ENCODE results near the gene KRTAP10-5. TPM values are rescaled to one million over a fixed set of nuclear protein-coding genes. Genes with fewer than 3 reads are reported as not detected.

The KRTAP10-5 gene
- total and polyA plus RNA-seq, 10 donors: not detected

- Histone ChIP-seq H3K4me1 (no peaks in the 10 kb centered on the region), H3K36me3 (no peaks in the 10 kb centered on the region), H3K27ac (no peak overlapping the region), H3K9me3 (peaks cover 0 to 50% (median 35%) of the 10 kb centered on the region in 8 donors), H3K27me3 (replicated peaks in 1 of 7) (peaks cover 0 to 19% (median 0%) of the 10 kb centered on the region in 7 donors), H3K4me3 (no peak overlapping the region)
- intact Hi-C loops (cut with DNase I; ENCODE audit: low total_unique reads): no loop called here
- TF ChIP-seq, protein P1, sequence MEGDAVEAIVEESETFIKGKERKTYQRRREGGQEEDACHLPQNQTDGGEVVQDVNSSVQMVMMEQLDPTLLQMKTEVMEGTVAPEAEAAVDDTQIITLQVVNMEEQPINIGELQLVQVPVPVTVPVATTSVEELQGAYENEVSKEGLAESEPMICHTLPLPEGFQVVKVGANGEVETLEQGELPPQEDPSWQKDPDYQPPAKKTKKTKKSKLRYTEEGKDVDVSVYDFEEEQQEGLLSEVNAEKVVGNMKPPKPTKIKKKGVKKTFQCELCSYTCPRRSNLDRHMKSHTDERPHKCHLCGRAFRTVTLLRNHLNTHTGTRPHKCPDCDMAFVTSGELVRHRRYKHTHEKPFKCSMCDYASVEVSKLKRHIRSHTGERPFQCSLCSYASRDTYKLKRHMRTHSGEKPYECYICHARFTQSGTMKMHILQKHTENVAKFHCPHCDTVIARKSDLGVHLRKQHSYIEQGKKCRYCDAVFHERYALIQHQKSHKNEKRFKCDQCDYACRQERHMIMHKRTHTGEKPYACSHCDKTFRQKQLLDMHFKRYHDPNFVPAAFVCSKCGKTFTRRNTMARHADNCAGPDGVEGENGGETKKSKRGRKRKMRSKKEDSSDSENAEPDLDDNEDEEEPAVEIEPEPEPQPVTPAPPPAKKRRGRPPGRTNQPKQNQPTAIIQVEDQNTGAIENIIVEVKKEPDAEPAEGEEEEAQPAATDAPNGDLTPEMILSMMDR (IDR thresholded peaks at IDR 0.05 in 8 of 11, conservative IDR thresholded peaks at IDR 0.05 in 3 of 11): no peak
- no peak for TF ChIP-seq POLR2AphosphoS5 (IDR thresholded peaks at IDR 0.05)
- DNase-seq: no peak
These were observed 28.8 kb upstream of the KRTAP10-5 start for GRCh38 chr21:44609193-44609592.

DNA sequence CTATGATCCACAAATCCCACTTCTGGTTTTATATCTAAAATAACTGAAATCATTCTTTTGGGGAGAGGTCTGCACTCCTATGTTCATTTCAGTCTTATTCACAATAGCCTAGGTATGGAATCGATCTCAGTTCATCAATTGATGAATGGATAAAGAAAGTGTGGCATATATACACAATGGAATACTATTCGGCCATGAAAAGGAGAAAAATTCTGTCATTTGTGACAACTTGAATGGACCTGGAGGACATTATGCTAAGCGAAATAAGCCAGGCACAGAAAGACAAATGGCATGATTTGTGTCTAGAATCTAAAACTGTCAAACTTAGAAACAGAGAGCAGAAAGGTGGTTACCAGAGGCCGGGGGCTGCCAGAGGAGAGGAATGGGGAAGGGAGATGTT is 26.1 kb upstream of the KRTAP10-5 start:
- H3K4me3 ChIP-seq: no peak overlapping the region
- no peaks in the 10 kb centered on the region for H3K36me3 ChIP-seq
- peaks cover 0 to 25% (median 15%) of the 10 kb centered on the region in 7 donors for H3K27me3 ChIP-seq (replicated peaks in 1 of 7)
- no peak overlapping the region for H3K27ac ChIP-seq
- H3K9me3 ChIP-seq: peaks cover 0 to 46% (median 29%) of the 10 kb centered on the region in 8 donors
- TF ChIP-seq POLR2A (IDR thresholded peaks at IDR 0.05) (no peak), POLR2AphosphoS5 (IDR thresholded peaks at IDR 0.05) (no peak)
- TF ChIP-seq, protein P1 (IDR thresholded peaks at IDR 0.05 in 8 of 11, conservative IDR thresholded peaks at IDR 0.05 in 3 of 11): no peak
- no peak for DNase-seq
- intact Hi-C loops (cut with DNase I; ENCODE audit: low total_unique reads): no loop called here
- H3K4me1 ChIP-seq: no peaks in the 10 kb centered on the region
- WGBS, 5 donors: 72 to 84% (median 78%) methylated on average over 4 of the region's 4 CpGs

GRCh38 chr21:44603911-44604310 is 23.5 kb upstream of the KRTAP10-5 start:
- Histone ChIP-seq H3K4me3 (no peak overlapping the region), H3K27me3 (replicated peaks in 1 of 7) (peaks cover 0 to 42% (median 21%) of the 10 kb centered on the region in 7 donors), H3K27ac (no peak overlapping the region), H3K4me1 (no peaks in the 10 kb centered on the region), H3K9me3 (peaks cover 0 to 24% (median 3%) of the 10 kb centered on the region in 8 donors), H3K36me3 (no peaks in the 10 kb centered on the region)
- intact Hi-C loops (cut with DNase I; ENCODE audit: low total_unique reads): loop anchor here (5.0 kb wide), 1 partner anchor 128 kb away; no protein-coding TSS in a partner anchor
- TF ChIP-seq, protein P1 (IDR thresholded peaks at IDR 0.05 in 8 of 11, conservative IDR thresholded peaks at IDR 0.05 in 3 of 11): no peak
- TF ChIP-seq POLR2A (IDR thresholded peaks at IDR 0.05) (no peak), POLR2AphosphoS5 (IDR thresholded peaks at IDR 0.05) (no peak)
- WGBS, 5 donors: 75 to 90% (median 87%) methylated on average over 8 of the region's 8 CpGs
- DNase-seq: no peak

GRCh38 chr21:44603109-44603875 is 22.9 kb upstream of the KRTAP10-5 start:
- DNase-seq: no peak
- TF ChIP-seq POLR2AphosphoS5 (IDR thresholded peaks at IDR 0.05) (no peak), POLR2A (IDR thresholded peaks at IDR 0.05) (no peak)
- TF ChIP-seq, protein P1 (IDR thresholded peaks at IDR 0.05 in 8 of 11, conservative IDR thresholded peaks at IDR 0.05 in 3 of 11): no peak
- Histone ChIP-seq H3K4me3 (no peak overlapping the region), H3K27me3 (replicated peaks in 1 of 7) (peaks cover 0 to 42% (median 21%) of the 10 kb centered on the region in 7 donors), H3K36me3 (no peaks in the 10 kb centered on the region), H3K4me1 (no peaks in the 10 kb centered on the region), H3K9me3 (peaks cover 0 to 23% (median 4%) of the 10 kb centered on the region in 8 donors), H3K27ac (no peak overlapping the region)
- WGBS, 5 donors: 53 to 67% (median 56%) methylated on average over 17 of the region's 17 CpGs
- intact Hi-C loops (cut with DNase I; ENCODE audit: low total_unique reads): loop anchor here (5.0 kb wide), 1 partner anchor 129 kb away; no protein-coding TSS in a partner anchor
